GM12864 (cell line): ENCODE measurements around the gene IL1RAPL2.

Source experiments
- DNase-seq: peaks from one replicate; pipeline ENCODE4 v3.0.0-alpha.2; 2011; ENCODE audit warnings: low read depth
- H3K4me3 ChIP-seq: 2 replicates; pipeline ENCODE4 v1.5.1; 2011; ENCODE audit warnings: mild to moderate bottlenecking, low read depth, low read length, control low read depth
- TF ChIP-seq, protein P1 (sequence below): IDR thresholded peaks from 2 replicates; pipeline ENCODE4 v1.5.1; 2011; ENCODE audit warnings: low read depth, mild to moderate bottlenecking, moderate library complexity, low read length, control low read depth, inconsistent platforms; ENCODE audit errors: missing control alignments

Gene IL1RAPL2

DNA sequence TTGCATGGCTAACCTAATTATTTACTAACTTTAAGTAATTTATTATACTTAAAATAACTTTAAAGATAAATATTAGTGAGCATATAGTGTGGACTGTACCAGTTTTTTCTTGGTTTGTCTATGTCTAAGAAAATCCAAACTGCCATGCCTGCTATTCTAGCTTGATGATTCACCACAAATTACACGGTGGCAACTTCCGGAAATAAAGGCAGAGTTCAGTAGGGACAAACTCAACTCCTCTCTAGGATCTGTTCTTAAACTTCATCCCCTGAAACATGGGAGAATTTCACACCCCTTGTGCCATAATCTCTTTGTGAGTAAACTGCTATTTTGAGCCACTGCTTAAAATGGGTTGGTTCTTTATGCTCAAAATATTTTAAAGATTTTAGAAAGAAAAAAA, 1042.7 kb downstream of the IL1RAPL2 start:
- TF ChIP-seq, protein P1, sequence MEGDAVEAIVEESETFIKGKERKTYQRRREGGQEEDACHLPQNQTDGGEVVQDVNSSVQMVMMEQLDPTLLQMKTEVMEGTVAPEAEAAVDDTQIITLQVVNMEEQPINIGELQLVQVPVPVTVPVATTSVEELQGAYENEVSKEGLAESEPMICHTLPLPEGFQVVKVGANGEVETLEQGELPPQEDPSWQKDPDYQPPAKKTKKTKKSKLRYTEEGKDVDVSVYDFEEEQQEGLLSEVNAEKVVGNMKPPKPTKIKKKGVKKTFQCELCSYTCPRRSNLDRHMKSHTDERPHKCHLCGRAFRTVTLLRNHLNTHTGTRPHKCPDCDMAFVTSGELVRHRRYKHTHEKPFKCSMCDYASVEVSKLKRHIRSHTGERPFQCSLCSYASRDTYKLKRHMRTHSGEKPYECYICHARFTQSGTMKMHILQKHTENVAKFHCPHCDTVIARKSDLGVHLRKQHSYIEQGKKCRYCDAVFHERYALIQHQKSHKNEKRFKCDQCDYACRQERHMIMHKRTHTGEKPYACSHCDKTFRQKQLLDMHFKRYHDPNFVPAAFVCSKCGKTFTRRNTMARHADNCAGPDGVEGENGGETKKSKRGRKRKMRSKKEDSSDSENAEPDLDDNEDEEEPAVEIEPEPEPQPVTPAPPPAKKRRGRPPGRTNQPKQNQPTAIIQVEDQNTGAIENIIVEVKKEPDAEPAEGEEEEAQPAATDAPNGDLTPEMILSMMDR = no peak
- no peak for DNase-seq
- no peak overlapping the region for H3K4me3 ChIP-seq

DNA sequence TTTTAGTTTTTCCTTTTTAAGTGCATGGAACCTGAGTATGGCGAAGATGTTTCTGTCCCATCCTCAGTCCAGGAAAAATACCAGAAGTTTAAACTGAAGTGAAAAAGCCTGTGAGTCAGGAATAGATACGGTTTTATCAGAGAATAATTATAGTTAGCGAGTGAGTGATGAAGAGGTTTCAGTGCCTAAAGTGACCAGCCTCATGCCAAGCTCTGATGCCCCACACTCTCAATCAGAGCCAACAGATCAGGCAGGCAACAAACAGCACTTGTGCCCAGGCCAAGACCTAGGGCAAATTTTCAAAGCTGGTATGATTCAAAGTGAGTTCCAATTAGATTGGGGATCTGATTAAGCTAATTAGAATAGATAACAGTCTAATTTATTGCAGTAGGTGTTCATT, 1043.5 kb downstream of the IL1RAPL2 start:
- TF ChIP-seq, protein P1 = no peak
- DNase-seq = no peak
- no peak overlapping the region for H3K4me3 ChIP-seq

DNA sequence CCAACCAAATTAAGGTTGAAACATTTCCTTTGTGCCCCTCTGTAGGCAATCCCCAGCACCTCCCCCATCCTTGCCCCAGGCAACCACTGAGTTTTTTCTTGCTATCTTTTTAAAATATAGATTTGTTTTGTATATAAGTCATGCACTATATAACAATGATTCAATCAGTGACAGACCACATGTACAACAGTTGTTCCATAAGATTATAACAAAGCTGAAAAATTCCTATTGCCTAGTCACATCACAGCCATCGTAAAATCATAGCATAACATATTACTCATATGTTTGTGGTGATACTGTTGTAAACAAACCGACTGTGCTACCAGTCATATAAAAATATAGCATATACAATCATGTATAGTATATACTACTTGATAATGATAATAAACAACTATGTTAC, 1044.4 kb downstream of the IL1RAPL2 start:
- TF ChIP-seq, protein P1 = no peak
- H3K4me3 ChIP-seq = no peak overlapping the region
- no peak for DNase-seq

- TF ChIP-seq, protein P1 = no peak
- H3K4me3 ChIP-seq = no peak overlapping the region
- DNase-seq = no peak
Observed at GRCh38 chrX:105618393-105619101, 1052.5 kb downstream of the IL1RAPL2 start.

DNA sequence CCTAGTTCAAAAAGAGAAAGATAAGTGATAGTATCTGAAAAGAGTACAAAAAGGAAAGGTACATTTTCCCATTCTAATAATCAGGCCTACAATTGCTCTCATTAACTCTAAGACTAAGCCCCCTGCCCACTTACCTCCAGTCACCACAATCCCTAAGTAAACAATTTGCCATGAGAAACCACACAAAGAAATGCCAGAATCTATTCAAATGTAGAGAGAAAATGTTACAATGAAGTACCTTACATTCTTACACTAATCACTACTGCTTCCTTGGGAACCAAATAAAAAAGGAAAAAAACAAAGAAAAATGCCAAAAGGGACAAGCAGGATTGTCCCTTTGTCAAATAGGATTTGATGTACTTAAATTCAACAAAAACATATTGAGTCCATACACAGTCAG, 1068.2 kb downstream of the IL1RAPL2 start:
- no peak overlapping the region for H3K4me3 ChIP-seq
- DNase-seq = no peak
- TF ChIP-seq, protein P1 = no peak

DNA sequence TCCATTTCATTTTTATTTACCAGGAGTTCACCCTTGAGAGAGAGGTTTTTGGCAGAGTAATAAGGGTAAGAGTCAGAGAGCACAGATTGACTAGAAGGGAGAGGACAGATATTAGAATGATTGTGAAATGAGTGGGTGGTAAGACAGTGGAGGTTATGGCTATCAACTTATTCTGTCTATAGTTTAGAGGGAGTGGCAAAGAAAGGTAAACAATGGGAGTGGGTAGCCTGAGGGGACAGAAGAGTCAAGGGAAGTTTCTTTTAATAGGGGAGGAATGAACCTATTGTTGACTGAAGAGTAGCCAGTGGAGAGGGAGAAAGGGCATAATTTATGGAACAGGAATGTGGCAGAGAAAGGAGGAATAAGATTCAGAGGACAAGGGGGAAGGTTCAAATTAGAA, 1069.8 kb downstream of the IL1RAPL2 start:
- TF ChIP-seq, protein P1 = no peak
- no peak overlapping the region for H3K4me3 ChIP-seq
- no peak for DNase-seq

DNA sequence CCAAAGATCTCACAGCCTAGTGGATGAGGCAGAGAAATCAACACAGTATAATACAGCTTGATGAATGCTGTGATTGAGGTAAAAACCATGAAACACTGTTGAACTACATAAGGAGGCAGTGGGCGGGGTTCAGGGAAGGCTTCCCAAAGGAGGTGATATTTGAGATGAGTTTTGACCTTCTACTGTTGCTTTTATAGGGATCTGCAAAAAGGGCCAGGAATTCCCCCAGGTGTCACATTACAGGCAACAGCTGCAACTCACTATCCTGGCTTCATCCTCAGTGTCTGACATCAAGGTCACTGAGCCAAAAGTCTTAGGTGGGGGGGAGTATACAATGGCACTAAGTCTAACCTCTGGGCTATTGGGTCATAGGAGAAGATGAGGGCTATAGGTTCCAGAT, 1070.7 kb downstream of the IL1RAPL2 start:
- H3K4me3 ChIP-seq = no peak overlapping the region
- TF ChIP-seq, protein P1 = no peak
- DNase-seq = no peak
